Ovary (tissue), 9 donors: ENCODE measurements around the gene AQP10. TPM values are rescaled to one million over a fixed set of nuclear protein-coding genes. Genes with fewer than 3 reads are reported as not detected.
A peak's percentile ranks its signal among the peaks of the same experiment; 100 is the strongest.

Experiments
- DNase-seq, 5 donors: peaks; one replicate each; pipeline ENCODE4 v3.0.0-alpha.2; 2019 to 2020
- H3K27ac ChIP-seq, 2 donors: fragments of 200-600 bp; one replicate each; pipeline versions ENCODE4 v1.5.1 to v1.8.0; 2019 to 2022
- H3K27me3 ChIP-seq: fragments of 200-600 bp; one replicate; pipeline ENCODE4 v1.8.0; 2022
- H3K36me3 ChIP-seq: fragments of 200-600 bp; sonication (generic); one replicate; pipeline ENCODE4 v1.5.1; 2019
- H3K4me1 ChIP-seq: one replicate; pipeline ENCODE4 v1.8.1; 2013; ENCODE audit warnings: mild to moderate bottlenecking, moderate library complexity; ENCODE audit not compliant: insufficient read depth
- H3K4me3 ChIP-seq: fragments of 200-600 bp; sonication (generic); one replicate; pipeline ENCODE4 v1.5.1; 2017
- H3K9me3 ChIP-seq, 2 donors: fragments of 200-600 bp in 1 of 2; sonication (generic) in 1 of 2; one replicate each; pipeline versions ENCODE4 v1.5.1 to v1.8.1; 2013 to 2019; ENCODE audit warnings: mild to moderate bottlenecking in 1 of 2, moderate library complexity in 1 of 2
- CTCF ChIP-seq, 3 donors: fragments of 450-650 bp in 2 of 3; fragments of 200-600 bp in 1 of 3; IDR thresholded peaks; one replicate each; pipeline versions ENCODE4 v1.5.1 to v1.8.0; 2016 to 2022; ENCODE audit warnings: antibody characterized with exemption in 3 of 3, mild to moderate bottlenecking in 1 of 3
- EP300 ChIP-seq: sonication (generic); formaldehyde crosslinking; IDR thresholded peaks from one replicate; pipeline ENCODE4 v1.6.1; 2017; ENCODE audit warnings: antibody characterized with exemption
- POLR2A ChIP-seq: fragments of 450-650 bp; IDR thresholded peaks from one replicate; pipeline ENCODE4 v1.6.1; 2017; ENCODE audit warnings: antibody characterized with exemption, mild to moderate bottlenecking, moderate library complexity
- WGBS, 3 donors: extraction: QIAGEN DNeasy Blood & Tissue Kit in 1 of 3; methylation state at CpG; one replicate each; pipeline versions ENCODE4 v1.1.5 to v1.1.7; 2013 to 2017; 5-methylcytosine and 5-hydroxymethylcytosine counted together
- intact Hi-C, 4 donors: fragments of 100-400 bp; cut with DNase I; formaldehyde crosslinking; loops; one replicate each; pipeline versions ENCODE4 v1.11.0 to v1.15.1; 2022 to 2023
- polyA plus RNA-seq, 2 donors: library from polyadenylated mRNA; stranded (reverse); fragments of 200-250 nt in 1 of 2; fragments of 350-450 nt in 1 of 2; fragmentation: Illumina TruSeq in 1 of 2; extraction: RNeasy Lipid Tissue Mini Kit (QIAGEN cat#74804) in 1 of 2; gene quantifications; one replicate each; pipeline ENCODE4 v1.2.3, GENCODE V29; 2013 to 2014
- total RNA-seq, 7 donors: library from RNA; depleted of rRNA in 2 of 7; stranded (reverse); fragments of >200 nt in 2 of 7; fragmentation: NEBNext Ultra II Directional in 3 of 7; extraction: Animal tissue kit (Norgen Biotek cat#: 25700) in 3 of 7; gene quantifications; one replicate each; pipeline versions ENCODE4 v1.1.0 to v1.2.4, GENCODE V29; 2016 to 2023
- donor health status: DM: no; HTN: no; CAD: no; lungs with moderate emphysema.
- donor health status: DM: no; HTN: no; CAD: no.
- donor health status: Bipolar disorder and iron deficiency.
- donor health status: DM: yes; HTN: yes; CAD: no.
- donor health status: DM: no; HTN: no; CAD: no.
- donor health status: DM: yes; HTN: yes; CAD: no.

Gene AQP10
- total and polyA plus RNA-seq, 9 donors: 0.13 to 1.0 (median 0.23) TPM; not detected in 6

GRCh38 chr1:154327466-154328317 is 6.8 kb downstream of the AQP10 start:
- no peaks in the 10 kb centered on the region for H3K36me3 ChIP-seq
- peak overlapping the region; percentile 32 for H3K4me3 ChIP-seq
- H3K4me1 ChIP-seq: peaks cover 17% of the 10 kb centered on the region
- peak overlapping the region; percentile 94 for H3K27ac ChIP-seq
- 43 to 48% (median 47%) methylated on average over 5 of the region's 5 CpGs for WGBS, 3 donors
- intact Hi-C loops: loop anchor here in 1 of 4 donors (5.0 kb wide), 1 partner anchor 80 kb away; the partner anchor contains the start of gene IL6R
- peak in 3 of 5 donors; percentile 49 to 57 (median 52) for DNase-seq
- no peaks in the 10 kb centered on the region for H3K27me3 ChIP-seq
- H3K9me3 ChIP-seq: no peaks in the 10 kb centered on the region
- TF ChIP-seq CTCF (IDR thresholded peaks at IDR 0.05) (no peak), EP300 (no peak), POLR2A (no peak)

GRCh38 chr1:154328318-154329151 is 7.6 kb downstream of the AQP10 start:
- peaks cover 17% of the 10 kb centered on the region for H3K4me1 ChIP-seq
- intact Hi-C loops: loop anchor here in 1 of 4 donors (5.0 kb wide), 1 partner anchor 79 kb away; the partner anchor contains the start of gene IL6R
- WGBS, 3 donors: 2 to 4% (median 3%) methylated on average over 40 to 76 of the region's 76 CpGs

GRCh38 chr1:154329152-154329521 is 8.2 kb downstream of the AQP10 start:
- 37 to 50% (median 47%) methylated on average over 6 of the region's 6 CpGs for WGBS, 3 donors
- peak overlapping the region; percentile 32 for H3K4me3 ChIP-seq
- H3K27ac ChIP-seq: peak overlapping the region; percentile 94
- no peaks in the 10 kb centered on the region for H3K27me3 ChIP-seq
- peaks cover 17% of the 10 kb centered on the region for H3K4me1 ChIP-seq
- H3K9me3 ChIP-seq: no peaks in the 10 kb centered on the region
- peak in 1 of 5 donors; percentile 48 for DNase-seq
- no peak for TF ChIP-seq CTCF (IDR thresholded peaks at IDR 0.05)
- no peaks in the 10 kb centered on the region for H3K36me3 ChIP-seq
- intact Hi-C loops: loop anchor here in 1 of 4 donors (5.0 kb wide), 1 partner anchor 78 kb away; the partner anchor contains the start of gene IL6R

More at GRCh38 chr1:154328318-154329151, 7.6 kb downstream of the AQP10 start:
- Histone ChIP-seq H3K27me3 (no peaks in the 10 kb centered on the region), H3K36me3 (no peaks in the 10 kb centered on the region), H3K27ac (peak overlapping the region; percentile 94), H3K4me3 (peak overlapping the region; percentile 32), H3K9me3 (no peaks in the 10 kb centered on the region)
- peak; percentile 44 for TF ChIP-seq POLR2A
- peak in 1 of 3 donors; percentile 12 for TF ChIP-seq CTCF (IDR thresholded peaks at IDR 0.05)
- TF ChIP-seq EP300: no peak
- peak; percentile 86 to 94 (median 93) for DNase-seq

GRCh38 chr1:154329551-154330131 is 8.7 kb downstream of the AQP10 start:
- intact Hi-C loops: loop anchor here in 1 of 4 donors (5.0 kb wide), 1 partner anchor 78 kb away; the partner anchor contains the start of gene IL6R
- H3K4me1 ChIP-seq: peaks cover 17% of the 10 kb centered on the region

More at GRCh38 chr1:154329551-154330131, 8.7 kb downstream of the AQP10 start:
- H3K27ac ChIP-seq: peak overlapping the region in 1 of 2 donors; percentile 94
- no peak for DNase-seq
- H3K36me3 ChIP-seq: no peaks in the 10 kb centered on the region
- H3K27me3 ChIP-seq: no peaks in the 10 kb centered on the region
- 74 to 80% (median 78%) methylated on average over 7 of the region's 7 CpGs for WGBS, 3 donors
- no peak overlapping the region for H3K4me3 ChIP-seq
- TF ChIP-seq EP300 (no peak), POLR2A (no peak), CTCF (IDR thresholded peaks at IDR 0.05) (no peak)
- no peaks in the 10 kb centered on the region for H3K9me3 ChIP-seq
